B cell (primary cell): Measurements from ENCODE around the gene TGFBR3L. TPM values are rescaled to one million over a fixed set of nuclear protein-coding genes. Genes with fewer than 3 reads are reported as not detected.
"Not testable (repeated sequence)": the region's sequence is repeated elsewhere in the genome, so short reads cannot be mapped to it uniquely, and the experiment has no call there.

Source experiments
- ATAC-seq: fragments of 200-7000 bp; cut with Tn5 transposase; one replicate; pipeline ENCODE4 v1.10.0; 2021; ENCODE audit warnings: low read depth, mild to moderate bottlenecking, moderate number of reproducible peaks, moderate library complexity
- CTCF ChIA-PET: fragments of 350-600 bp; sonication (Branson Sonifier 250); formaldehyde crosslinking; loops from one replicate; lab custom pipeline; 2021; ENCODE audit warnings: antibody characterized with exemption, inconsistent platforms; lab: Charles Lee
- POLR2A ChIA-PET: fragments of 350-600 bp; sonication (Branson Sonifier 250); formaldehyde crosslinking; loops from one replicate; lab custom pipeline; 2021; ENCODE audit warnings: antibody characterized with exemption; lab: Charles Lee
- DNase-seq: peaks from one replicate; pipeline ENCODE4 v3.0.0; 2013
- H2AFZ ChIP-seq: 2 replicates; pipeline ENCODE4 v1.6.1; 2012; ENCODE audit warnings: mild to moderate bottlenecking, low read depth, low read length; ENCODE audit not compliant: insufficient read depth, poor library complexity, severe bottlenecking
- H3K27ac ChIP-seq, 2 donors: 1 replicate in 1 of 2; 2 replicates in 1 of 2; pipeline ENCODE4 v1.5.1; 2012 to 2013; ENCODE audit warnings: low read length in 2 of 2, mild to moderate bottlenecking in 2 of 2, moderate library complexity in 1 of 2
- H3K27me3 ChIP-seq, 4 experiments: fragments of 200-600 bp in 1 of 4; sonication (generic) in 1 of 4; replicated peaks in 1 of 4; 1 replicate in 2 of 4; 2 replicates in 2 of 4; pipeline versions ENCODE4 v1.6.1 to v1.7.0; 2013 to 2016; ENCODE audit warnings: low read length in 3 of 4, mild to moderate bottlenecking in 2 of 4, mixed read lengths in 1 of 4, moderate library complexity in 1 of 4; ENCODE audit not compliant: insufficient read depth in 4 of 4, control insufficient read depth in 3 of 4; ENCODE audit errors: control extremely low read depth in 1 of 4
- H3K36me3 ChIP-seq, 2 experiments: replicated peaks in 1 of 2; 1 replicate in 1 of 2; 2 replicates in 1 of 2; pipeline versions ENCODE4 v1.6.1 to v1.7.1; 2013; ENCODE audit warnings: low read length in 1 of 2; ENCODE audit not compliant: insufficient read depth in 2 of 2, control insufficient read depth in 1 of 2; ENCODE audit errors: control extremely low read depth in 1 of 2, extremely low read depth in 1 of 2
- H3K4me1 ChIP-seq, 2 donors: fragments of 200-600 bp in 1 of 2; sonication (generic) in 1 of 2; 1 replicate in 1 of 2; 2 replicates in 1 of 2; pipeline versions ENCODE4 v1.5.1 to v1.6.1; 2013 to 2017; ENCODE audit warnings: low read length in 2 of 2; ENCODE audit not compliant: control insufficient read depth in 2 of 2, insufficient read depth in 2 of 2
- H3K4me2 ChIP-seq: replicated peaks from 2 replicates; pipeline ENCODE3; 2012; ENCODE audit warnings: mild to moderate bottlenecking, low read depth, low read length; ENCODE audit not compliant: poor library complexity, severe bottlenecking
- H3K4me3 ChIP-seq, 5 experiments: fragments of 200-600 bp in 1 of 5; sonication (generic) in 1 of 5; 1 replicate in 3 of 5; 2 replicates in 2 of 5; pipeline versions ENCODE4 v1.5.1 to v1.7.0; 2011 to 2016; ENCODE audit warnings: low read length in 4 of 5, mild to moderate bottlenecking in 4 of 5, low read depth in 2 of 5, control low read depth in 1 of 5, moderate library complexity in 1 of 5; ENCODE audit not compliant: insufficient read depth in 1 of 5; ENCODE audit errors: control extremely low read depth in 1 of 5, extremely low read depth in 1 of 5
- H3K79me2 ChIP-seq: fragments of 200-600 bp; sonication (generic); one replicate; pipeline ENCODE4 v1.6.0; 2016; ENCODE audit warnings: low read length; ENCODE audit not compliant: control insufficient read depth, insufficient read depth
- H3K9ac ChIP-seq: fragments of 200-600 bp; sonication (generic); 2 replicates; pipeline ENCODE4 v1.6.1; 2017; ENCODE audit warnings: mild to moderate bottlenecking, low read length, moderate library complexity
- H3K9me3 ChIP-seq, 3 donors: one replicate each; pipeline versions ENCODE4 v1.6.1 to v1.7.1; 2013; ENCODE audit warnings: low read length in 2 of 3; ENCODE audit not compliant: control insufficient read depth in 2 of 3, insufficient read depth in 1 of 3; ENCODE audit errors: control extremely low read depth in 1 of 3
- H4K20me1 ChIP-seq: 2 replicates; pipeline ENCODE4 v1.6.0; 2012; ENCODE audit warnings: mild to moderate bottlenecking, low read length; ENCODE audit not compliant: insufficient read depth, control insufficient read depth, poor library complexity, severe bottlenecking
- H3K27ac Mint-ChIP-seq: one replicate; pipeline ENCODE4 v1.8.0; 2021; ENCODE audit warnings: mixed read lengths
- H3K27me3 Mint-ChIP-seq: one replicate; pipeline ENCODE4 v1.8.0; 2021; ENCODE audit warnings: mixed read lengths
- H3K4me1 Mint-ChIP-seq: one replicate; pipeline ENCODE4 v1.8.0; 2021; ENCODE audit warnings: mixed read lengths
- H3K4me3 Mint-ChIP-seq: one replicate; pipeline ENCODE4 v1.8.0; 2021; ENCODE audit warnings: mixed read lengths
- H3K9me3 Mint-ChIP-seq: one replicate; pipeline ENCODE4 v1.8.0; 2022; ENCODE audit warnings: mixed read lengths; ENCODE audit not compliant: insufficient read depth
- CTCF ChIP-seq: fragments of 200-600 bp; IDR thresholded peaks from one replicate; pipeline ENCODE4 v1.8.0; 2022; ENCODE audit warnings: antibody characterized with exemption, mild to moderate bottlenecking
- EZH2 ChIP-seq: IDR thresholded peaks from 2 replicates; pipeline ENCODE4 v1.6.1; 2012; ENCODE audit warnings: borderline replicate concordance, low read depth, mild to moderate bottlenecking, moderate library complexity, low read length; ENCODE audit not compliant: insufficient read depth, poor library complexity, severe bottlenecking
- WGBS: methylation state at CpG from one replicate; pipeline ENCODE4 v1.1.5; 2013; ENCODE audit warnings: missing lambda C conversion rate; ENCODE audit not compliant: insufficient coverage; 5-methylcytosine and 5-hydroxymethylcytosine counted together
- intact Hi-C: fragments of 100-400 bp; cut with micrococcal nuclease; formaldehyde crosslinking; loops from one replicate; pipeline ENCODE4 v1.10.0; 2022
- polyA plus RNA-seq: library from polyadenylated mRNA; depleted of rRNA; stranded (reverse); fragments of >200 nt; gene quantifications from 2 replicates; pipeline ENCODE4 v1.2.3, GENCODE V29; 2012
- total RNA-seq, 2 donors: library from RNA; stranded (reverse); fragments of 120-200 nt in 1 of 2; gene quantifications; 1 replicate in 1 of 2; 2 replicates in 1 of 2; pipeline versions ENCODE4 v1.2.3 to v1.2.4, GENCODE V29; 2013 to 2022

Gene TGFBR3L
- total and polyA plus RNA-seq, 2 donors (not counting 1 experiment from before 2014, with no cell fraction given), result 0.21 to 0.22 TPM

DNA sequence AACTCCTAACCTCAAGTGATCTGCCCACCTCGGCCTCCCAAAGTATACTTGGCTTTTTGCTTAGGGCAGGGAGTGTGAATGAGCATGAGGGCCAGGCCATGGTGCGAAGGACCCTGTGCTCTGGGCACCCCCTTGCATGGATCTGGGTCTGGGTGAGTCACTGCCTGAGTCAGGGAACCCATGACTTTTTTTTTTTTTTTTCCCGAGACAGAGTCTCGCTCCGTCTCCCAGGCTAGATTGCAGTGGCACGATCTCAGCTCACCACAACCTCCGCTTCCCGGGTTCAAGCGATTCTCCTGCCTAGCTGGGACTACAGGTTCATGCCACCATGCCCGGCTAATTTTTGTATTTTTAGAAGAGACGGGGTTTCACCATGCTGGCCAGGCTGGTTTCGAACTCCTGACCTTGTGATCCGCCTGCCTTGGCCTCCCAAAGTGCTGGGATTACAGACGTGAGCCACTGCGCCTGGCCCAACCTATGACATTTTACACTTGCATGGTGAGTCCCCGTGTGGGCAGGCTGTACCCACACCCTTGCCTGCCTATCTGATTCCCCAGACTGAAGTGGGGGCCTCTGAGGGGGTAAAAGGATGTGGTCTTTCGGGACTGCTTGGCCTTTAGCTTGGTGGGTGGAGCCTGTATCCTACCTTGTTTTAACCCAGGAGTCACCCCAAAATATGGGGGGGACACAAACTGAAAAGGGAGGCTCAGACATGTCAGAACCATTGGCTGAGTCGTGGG is 21.1 kb upstream of the TGFBR3L start:
- H3K36me3 ChIP-seq, H3K4me3 ChIP-seq, POLR2A ChIA-PET, H3K27ac Mint-ChIP-seq, H3K4me3 Mint-ChIP-seq, H3K27ac ChIP-seq, H4K20me1 ChIP-seq, H3K9me3 ChIP-seq, DNase-seq, ATAC-seq, H3K79me2 ChIP-seq, CTCF ChIA-PET, H3K9ac ChIP-seq, H3K4me1 ChIP-seq, H3K9me3 Mint-ChIP-seq, H3K4me2 ChIP-seq, intact Hi-C loops, H3K4me1 Mint-ChIP-seq, H2AFZ ChIP-seq: not testable (repeated sequence)
- peaks cover 26% of the 10 kb centered on the region for H3K27me3 Mint-ChIP-seq
- H3K27me3 ChIP-seq, result peaks cover 0 to 19% (median 3%) of the 10 kb centered on the region in 4 experiments
- 75% methylated on average over 16 of the region's 18 CpGs for WGBS

GRCh38 chr19:7894612-7895309 is 19.9 kb upstream of the TGFBR3L start:
- Histone ChIP-seq H3K4me3 (no peak overlapping the region), H3K4me2 (no peak overlapping the region), H3K79me2 (no peaks in the 10 kb centered on the region), H2AFZ (no peak overlapping the region), H3K36me3 (no peaks in the 10 kb centered on the region), H4K20me1 (no peaks in the 10 kb centered on the region), H3K9ac (no peak overlapping the region), H3K27me3 (peaks cover 0 to 14% (median 1%) of the 10 kb centered on the region in 4 experiments), H3K9me3 (no peaks in the 10 kb centered on the region), H3K27ac (no peak overlapping the region), H3K4me1 (no peaks in the 10 kb centered on the region)
- peaks cover 21% of the 10 kb centered on the region for H3K27me3 Mint-ChIP-seq
- DNase-seq (no peak), ATAC-seq (no peak)
- 68% methylated on average over 18 of the region's 18 CpGs for WGBS
- H3K9me3 Mint-ChIP-seq, result no peaks in the 10 kb centered on the region
- TF ChIP-seq CTCF, result no peak
- TF ChIP-seq EZH2, result no peak
- H3K27ac Mint-ChIP-seq, result no peak overlapping the region
- intact Hi-C loops, result no loop called here
- ChIA-PET POLR2A (no interaction called here), CTCF (no interaction called here)
- no peaks in the 10 kb centered on the region for H3K4me1 Mint-ChIP-seq
- H3K4me3 Mint-ChIP-seq, result no peak overlapping the region
